Common myeloid progenitor, CD34-positive (primary cell): ENCODE data around the gene PTPN1.
"Not testable (repeated sequence)": the region's sequence is repeated elsewhere in the genome, so short reads cannot be mapped to it uniquely, and the experiment has no call there.

Source experiments
- CTCF ChIA-PET: fragments of 350-600 bp; sonication (Branson Sonifier 250); formaldehyde crosslinking; loops from one replicate; lab custom pipeline; 2021; ENCODE audit warnings: antibody characterized with exemption; lab: Charles Lee
- POLR2A ChIA-PET: fragments of 350-600 bp; sonication (Branson Sonifier 250); formaldehyde crosslinking; loops from one replicate; lab custom pipeline; 2021; ENCODE audit warnings: antibody characterized with exemption; lab: Charles Lee
- DNase-seq, 3 donors: peaks; one replicate each; pipeline versions ENCODE4 v3.0.0 to v3.0.0-alpha.2; 2013
- H3K27ac ChIP-seq, 2 experiments: 1 replicate in 1 of 2; 2 replicates in 1 of 2; pipeline ENCODE4 v1.7.0; 2013; ENCODE audit warnings: inconsistent platforms in 2 of 2, low read length in 2 of 2, mild to moderate bottlenecking in 2 of 2, low read depth in 1 of 2, moderate library complexity in 1 of 2; ENCODE audit not compliant: severe bottlenecking in 2 of 2, insufficient read depth in 1 of 2, poor library complexity in 1 of 2
- H3K27me3 ChIP-seq, 5 experiments: replicated peaks in 2 of 5; 1 replicate in 3 of 5; 2 replicates in 2 of 5; pipeline versions ENCODE4 v1.6.1 to v1.7.0; 2013; ENCODE audit warnings: low read length in 4 of 5, mild to moderate bottlenecking in 2 of 5, moderate library complexity in 2 of 5, inconsistent platforms in 1 of 5; ENCODE audit not compliant: insufficient read depth in 5 of 5, control insufficient read depth in 4 of 5
- H3K36me3 ChIP-seq, 4 experiments: 1 replicate in 2 of 4; 2 replicates in 2 of 4; pipeline versions ENCODE4 v1.6.1 to v1.7.0; 2013; ENCODE audit warnings: low read length in 3 of 4, control low read depth in 1 of 4, mild to moderate bottlenecking in 1 of 4; ENCODE audit not compliant: control insufficient read depth in 4 of 4, insufficient read depth in 4 of 4
- H3K4me1 ChIP-seq, 4 experiments: 1 replicate in 3 of 4; 2 replicates in 1 of 4; pipeline versions ENCODE4 v1.6.1 to v1.7.1; 2013; ENCODE audit warnings: low read length in 3 of 4, mild to moderate bottlenecking in 3 of 4, control low read depth in 1 of 4, inconsistent platforms in 1 of 4, moderate library complexity in 1 of 4; ENCODE audit not compliant: control insufficient read depth in 4 of 4, insufficient read depth in 4 of 4; ENCODE audit errors: control extremely low read depth in 1 of 4
- H3K4me3 ChIP-seq, 7 experiments: 1 replicate in 4 of 7; 2 replicates in 3 of 7; pipeline versions ENCODE4 v1.5.1 to v1.7.0; 2013; ENCODE audit warnings: mild to moderate bottlenecking in 7 of 7, low read length in 6 of 7, moderate library complexity in 6 of 7, inconsistent platforms in 2 of 7, low read depth in 2 of 7, control low read depth in 1 of 7; ENCODE audit not compliant: insufficient read depth in 4 of 7, control insufficient read depth in 1 of 7; ENCODE audit errors: extremely low read depth in 1 of 7
- H3K9me3 ChIP-seq, 5 experiments: 1 replicate in 4 of 5; 2 replicates in 1 of 5; pipeline versions ENCODE4 v1.6.1 to v1.7.1; 2013; ENCODE audit warnings: low read length in 4 of 5, mild to moderate bottlenecking in 2 of 5, inconsistent platforms in 1 of 5, low read depth in 1 of 5, moderate library complexity in 1 of 5; ENCODE audit not compliant: control insufficient read depth in 4 of 5, insufficient read depth in 2 of 5; ENCODE audit errors: control extremely low read depth in 1 of 5
- WGBS: methylation state at CpG from one replicate; pipeline ENCODE4 v1.1.5; 2013; ENCODE audit not compliant: insufficient coverage; 5-methylcytosine and 5-hydroxymethylcytosine counted together

The PTPN1 gene

GRCh38 chr20:50471231-50471630 is 39.0 kb upstream of the PTPN1 start:
- CTCF ChIA-PET = interaction anchor here (0.6 to 15.1 kb wide), 4 partner anchors 9 to 350 kb away, joined by 3 to 149 read pairs (median 10); no protein-coding TSS in a partner anchor
- H3K27ac ChIP-seq = no peak overlapping the region
- no CpG with 5 or more reads among the region's 1 CpG for WGBS
- no peak for DNase-seq
- no peaks in the 10 kb centered on the region for H3K36me3 ChIP-seq
- no peak overlapping the region for H3K4me3 ChIP-seq
- H3K27me3 ChIP-seq = no peaks in the 10 kb centered on the region
- POLR2A ChIA-PET = no interaction called here
- peaks cover 6 to 18% (median 11%) of the 10 kb centered on the region in 4 experiments for H3K4me1 ChIP-seq
- no peaks in the 10 kb centered on the region for H3K9me3 ChIP-seq

- H3K4me3 ChIP-seq = no peak overlapping the region
- H3K27ac ChIP-seq = no peak overlapping the region
- WGBS = 100% methylated on average over 4 of the region's 12 CpGs
- H3K4me1 ChIP-seq = peaks cover 6 to 18% (median 12%) of the 10 kb centered on the region in 4 experiments
- no peaks in the 10 kb centered on the region for H3K27me3 ChIP-seq
- no peaks in the 10 kb centered on the region for H3K36me3 ChIP-seq
- CTCF ChIA-PET = interaction anchor here (0.9 to 15.1 kb wide), 3 partner anchors 7 to 100 kb away, joined by 3 to 149 read pairs (median 15); no protein-coding TSS in a partner anchor
- no peaks in the 10 kb centered on the region for H3K9me3 ChIP-seq
- no peak for DNase-seq
- POLR2A ChIA-PET = no interaction called here
Measured at GRCh38 chr20:50472693-50473664, 37.2 kb upstream of the PTPN1 start.

DNA sequence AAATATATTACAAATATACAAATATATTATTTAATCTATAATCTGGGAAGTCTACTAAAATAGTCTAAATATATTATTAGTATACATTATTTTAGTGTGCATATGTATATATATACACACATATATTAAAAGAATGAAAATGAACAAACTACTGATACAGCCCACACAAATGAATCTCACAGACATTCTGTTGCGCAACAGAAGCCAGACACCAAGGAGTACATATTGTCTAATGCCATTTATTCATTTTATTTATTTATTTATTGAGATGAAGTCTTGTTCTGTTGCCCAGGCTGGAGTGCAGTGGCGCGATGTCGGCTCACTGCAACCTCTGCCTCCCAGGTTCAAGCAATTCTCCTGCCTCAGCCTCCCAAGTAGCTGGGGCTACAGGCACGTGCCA is 35.8 kb upstream of the PTPN1 start:
- not testable (repeated sequence) for DNase-seq, H3K4me3 ChIP-seq, H3K27me3 ChIP-seq, H3K9me3 ChIP-seq, H3K27ac ChIP-seq, H3K36me3 ChIP-seq
- 100% methylated on average over 3 of the region's 5 CpGs for WGBS
- POLR2A ChIA-PET = interaction anchor here (0.6 kb wide), 1 partner anchor 331 kb away, joined by 3 read pairs; no protein-coding TSS in a partner anchor
- peaks cover 6 to 22% (median 19%) of the 10 kb centered on the region in 4 experiments for H3K4me1 ChIP-seq
- CTCF ChIA-PET = interaction anchor here (0.9 to 15.1 kb wide), 4 partner anchors 9 to 99 kb away, joined by 3 to 149 read pairs (median 8); no protein-coding TSS in a partner anchor

DNA sequence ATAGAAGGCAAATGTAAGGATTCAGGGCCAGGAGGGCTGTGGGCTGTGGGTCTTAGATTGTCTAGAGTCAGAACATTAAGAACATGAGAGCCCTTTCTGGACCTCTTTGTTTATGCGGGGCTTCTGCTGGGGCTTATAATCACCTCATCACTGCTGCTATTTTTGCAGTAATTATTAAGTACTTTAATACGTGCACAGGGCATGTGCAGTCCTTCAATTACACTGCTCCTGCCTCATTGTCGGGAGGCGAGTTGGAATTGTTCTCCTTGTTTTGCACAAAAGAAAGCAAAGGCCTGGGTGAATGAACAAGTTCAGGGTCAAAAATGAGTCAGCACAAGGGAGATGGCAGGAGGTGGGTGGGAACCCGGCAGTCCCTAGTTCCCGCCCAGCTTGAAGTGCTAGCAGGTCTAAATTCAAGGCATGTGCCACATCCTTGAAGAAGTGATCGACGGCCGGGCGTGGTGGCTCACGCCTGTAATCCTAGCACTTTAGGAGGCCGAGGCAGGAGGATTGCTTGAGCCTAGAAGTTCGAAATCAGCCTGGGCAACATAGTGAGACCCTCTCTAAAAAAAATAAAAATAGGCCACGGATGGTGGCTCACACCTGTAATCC is 34.4 kb upstream of the PTPN1 start:
- no peak overlapping the region for H3K4me3 ChIP-seq
- WGBS = 77% methylated on average over 12 of the region's 14 CpGs
- H3K9me3 ChIP-seq = no peaks in the 10 kb centered on the region
- ChIA-PET CTCF (interaction anchor here (0.8 to 15.1 kb wide), 5 partner anchors 11 to 288 kb away, joined by 3 to 149 read pairs (median 5); no protein-coding TSS in a partner anchor), POLR2A (no interaction called here)
- no peak for DNase-seq
- H3K27ac ChIP-seq = peak overlapping the region in 1 of 2 experiments; percentile 34
- H3K27me3 ChIP-seq = no peaks in the 10 kb centered on the region
- H3K36me3 ChIP-seq = no peaks in the 10 kb centered on the region
- H3K4me1 ChIP-seq = peaks cover 6 to 22% (median 19%) of the 10 kb centered on the region in 4 experiments

DNA sequence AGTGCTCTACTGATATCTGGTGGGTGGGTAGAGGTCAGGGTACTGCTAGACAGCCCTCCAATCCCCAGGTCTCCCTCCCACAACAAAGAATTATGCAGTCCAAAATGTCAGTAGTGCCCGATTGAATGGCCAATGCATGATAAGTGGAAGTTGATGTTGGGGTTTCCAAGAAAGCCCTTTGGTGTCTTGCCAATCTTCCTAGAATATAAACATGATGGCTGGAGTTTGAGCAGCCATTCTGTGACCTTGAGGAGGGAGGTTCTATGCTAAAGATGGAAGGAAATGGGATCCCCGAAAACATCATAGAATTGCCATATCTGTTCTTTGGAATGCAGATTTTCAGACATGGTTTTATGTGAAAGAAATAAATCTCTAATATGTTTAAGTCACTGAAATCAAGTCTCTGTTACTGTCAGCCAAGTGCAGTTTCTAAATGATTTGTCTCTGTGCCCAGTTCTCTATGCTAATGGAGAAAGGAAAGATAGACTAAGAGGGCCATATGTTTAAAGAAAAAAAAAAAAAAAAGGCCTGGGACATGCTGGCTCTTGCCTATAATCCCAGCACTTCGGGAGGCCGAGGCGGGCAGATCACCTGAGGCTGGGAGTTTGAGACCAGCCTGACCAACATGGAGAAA is 32.8 kb upstream of the PTPN1 start:
- whole genome bisulfite sequencing = no CpG with 5 or more reads among the region's 5 CpGs
- Histone ChIP-seq H3K4me3 (no peak overlapping the region), H3K27me3 (no peaks in the 10 kb centered on the region), H3K4me1 (peaks cover 6 to 22% (median 19%) of the 10 kb centered on the region in 4 experiments), H3K9me3 (no peaks in the 10 kb centered on the region), H3K27ac (no peak overlapping the region), H3K36me3 (no peaks in the 10 kb centered on the region)
- DNase-seq = no peak
- ChIA-PET POLR2A (interaction anchor here (0.6 kb wide), 1 partner anchor 61 kb away, joined by 3 read pairs; no protein-coding TSS in a partner anchor), CTCF (interaction anchor here (1.0 to 4.3 kb wide), 6 partner anchors 9 to 103 kb away, joined by 3 to 66 read pairs (median 8); no protein-coding TSS in a partner anchor)

DNA sequence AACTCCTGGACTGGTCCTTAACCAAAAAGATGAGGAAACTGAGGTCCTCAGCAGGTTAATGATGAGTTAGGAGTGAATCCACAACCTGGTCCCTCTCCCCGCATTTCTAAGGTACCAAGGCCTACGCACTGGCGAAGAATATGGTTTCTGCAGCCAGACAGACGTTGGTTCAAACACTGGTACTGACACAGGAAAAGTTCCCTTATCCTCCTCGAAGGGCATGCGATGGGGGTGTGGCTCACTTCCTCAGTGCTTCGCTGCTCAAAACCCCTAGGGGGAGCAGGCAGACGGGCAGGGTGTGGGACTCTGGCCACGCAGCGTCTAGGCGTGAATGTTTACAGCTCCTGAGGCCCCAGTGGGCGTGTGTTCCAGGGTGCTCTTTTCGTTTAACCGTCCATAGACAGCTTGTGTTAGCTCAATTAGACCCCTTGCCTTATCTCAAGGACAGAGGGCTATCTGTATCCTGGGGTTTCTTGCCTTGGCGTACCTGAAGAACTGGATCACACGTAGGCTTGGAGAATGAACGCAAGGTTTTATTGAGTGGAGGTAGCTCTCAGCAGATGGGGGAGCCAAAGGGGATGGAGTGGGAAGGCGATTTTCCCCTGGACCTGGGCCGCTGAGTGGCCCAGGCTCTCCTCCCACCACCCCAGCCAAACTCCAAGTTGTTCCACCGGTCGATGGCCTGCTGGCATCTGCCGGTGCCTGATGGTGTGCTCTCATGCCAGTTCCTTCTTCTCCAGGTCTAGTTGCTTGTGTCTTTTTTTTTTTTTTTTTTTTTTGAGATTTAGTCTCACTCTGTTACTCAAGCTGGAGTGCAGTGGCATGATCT is 31.8 kb upstream of the PTPN1 start:
- Histone ChIP-seq H3K27ac (no peak overlapping the region), H3K36me3 (no peaks in the 10 kb centered on the region), H3K4me3 (no peak overlapping the region), H3K9me3 (no peaks in the 10 kb centered on the region), H3K4me1 (peaks cover under 1 to 21% (median 20%) of the 10 kb centered on the region in 4 experiments), H3K27me3 (no peaks in the 10 kb centered on the region)
- 15% methylated on average over 14 of the region's 22 CpGs for WGBS
- ChIA-PET CTCF (interaction anchor here (0.9 to 4.3 kb wide), 16 partner anchors 7 to 110 kb away, joined by 3 to 66 read pairs (median 4); no protein-coding TSS in a partner anchor), POLR2A (interaction anchor here (0.6 kb wide), 1 partner anchor 60 kb away, joined by 3 read pairs; no protein-coding TSS in a partner anchor)
- DNase-seq = peak; percentile 79 to 90 (median 89)
